Ramos (cell line): ENCODE results near the gene DENND1A.

Source experiments
- in situ Hi-C: fragments of 300-500 bp; cut with MboI; formaldehyde crosslinking; loops from one replicate; pipeline ENCODE4 v1.14.3; 2022; ENCODE audit warnings: low sequenced_read_pairs; ENCODE audit not compliant: unreplicated experiment

DENND1A gene

DNA sequence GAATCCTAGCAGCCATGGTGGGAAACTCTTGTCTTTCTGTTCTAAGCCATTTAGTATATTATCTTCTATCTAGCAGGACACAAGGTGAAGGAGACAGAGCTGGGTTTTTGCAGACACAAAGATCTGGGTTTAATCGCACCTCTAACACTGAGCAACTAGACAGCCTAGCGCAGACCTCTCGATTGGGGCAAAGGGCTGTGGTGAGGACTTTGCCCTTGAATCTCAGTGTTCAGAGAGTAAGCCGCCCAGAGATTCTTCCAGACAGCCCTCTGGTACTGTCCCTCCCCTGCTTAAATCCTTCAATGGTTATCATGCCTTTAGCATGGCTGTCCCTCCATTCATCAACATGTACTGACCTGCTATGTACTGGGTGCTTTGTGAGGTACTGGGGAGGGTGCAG is 445.8 kb downstream of the DENND1A start:
- in situ Hi-C loops, result no loop called here

DNA sequence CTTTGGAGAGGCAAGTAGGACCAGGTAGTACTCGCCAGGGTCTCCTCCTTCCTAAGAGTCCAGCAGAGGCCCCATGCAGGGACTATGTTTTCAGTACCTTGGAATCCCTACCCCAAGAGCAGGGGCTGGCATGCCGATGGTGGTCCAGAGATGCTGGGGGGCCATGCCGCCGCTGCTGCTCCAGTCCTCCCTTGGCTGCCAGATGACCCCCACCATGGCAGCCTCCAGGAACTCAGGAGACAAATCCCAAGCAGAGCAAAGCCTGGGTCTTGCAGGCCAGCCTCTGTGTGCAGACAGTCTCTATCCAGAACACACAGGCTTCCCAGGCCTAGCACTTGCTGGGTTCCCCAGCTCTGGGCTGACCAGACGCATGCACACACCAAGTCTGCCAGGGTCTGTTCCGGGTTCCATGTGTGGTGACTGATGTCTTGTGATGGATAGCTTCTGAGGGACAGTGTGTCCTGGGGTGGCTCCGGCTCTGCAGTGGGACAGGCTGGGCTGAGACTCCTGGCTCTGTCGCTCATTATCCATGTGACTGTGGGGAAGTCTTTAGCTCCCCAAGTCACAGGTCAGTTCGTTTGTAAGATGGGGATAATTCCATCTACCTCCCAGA is 446.6 kb downstream of the DENND1A start:
- in situ Hi-C loops, result no loop called here

DNA sequence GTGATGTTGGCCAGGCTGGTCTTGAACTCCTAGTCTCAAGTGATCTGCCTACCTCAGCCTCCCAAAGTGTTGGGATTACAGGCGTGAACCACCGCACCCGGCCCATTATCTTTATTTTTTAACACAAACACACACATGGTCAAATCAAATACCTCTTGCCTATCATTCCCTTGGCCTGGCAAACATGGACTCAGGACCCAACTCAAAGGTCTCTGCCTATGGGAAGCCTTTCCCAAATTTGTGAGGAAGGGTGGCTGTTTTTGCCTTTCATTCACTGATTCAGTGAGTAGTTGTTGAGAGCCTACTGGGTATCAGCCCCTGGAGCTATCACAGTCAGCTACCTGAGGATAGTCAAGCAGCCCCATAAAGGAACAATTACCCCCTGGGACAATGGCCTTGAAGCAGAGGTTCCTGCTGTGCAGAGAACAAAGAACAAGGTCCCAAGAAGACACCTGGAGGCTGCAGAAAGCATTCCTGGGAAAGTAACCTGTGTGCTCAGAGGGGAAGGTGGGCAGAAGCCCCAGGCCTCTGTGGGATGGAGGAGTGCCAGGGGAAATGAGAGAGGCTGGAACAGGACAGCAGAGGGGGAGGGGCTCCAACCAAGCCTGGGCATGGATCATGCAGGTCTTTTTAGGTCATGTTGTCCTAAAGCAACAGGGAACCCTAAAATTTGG is 447.5 kb downstream of the DENND1A start:
- in situ Hi-C loops, result no loop called here

DNA sequence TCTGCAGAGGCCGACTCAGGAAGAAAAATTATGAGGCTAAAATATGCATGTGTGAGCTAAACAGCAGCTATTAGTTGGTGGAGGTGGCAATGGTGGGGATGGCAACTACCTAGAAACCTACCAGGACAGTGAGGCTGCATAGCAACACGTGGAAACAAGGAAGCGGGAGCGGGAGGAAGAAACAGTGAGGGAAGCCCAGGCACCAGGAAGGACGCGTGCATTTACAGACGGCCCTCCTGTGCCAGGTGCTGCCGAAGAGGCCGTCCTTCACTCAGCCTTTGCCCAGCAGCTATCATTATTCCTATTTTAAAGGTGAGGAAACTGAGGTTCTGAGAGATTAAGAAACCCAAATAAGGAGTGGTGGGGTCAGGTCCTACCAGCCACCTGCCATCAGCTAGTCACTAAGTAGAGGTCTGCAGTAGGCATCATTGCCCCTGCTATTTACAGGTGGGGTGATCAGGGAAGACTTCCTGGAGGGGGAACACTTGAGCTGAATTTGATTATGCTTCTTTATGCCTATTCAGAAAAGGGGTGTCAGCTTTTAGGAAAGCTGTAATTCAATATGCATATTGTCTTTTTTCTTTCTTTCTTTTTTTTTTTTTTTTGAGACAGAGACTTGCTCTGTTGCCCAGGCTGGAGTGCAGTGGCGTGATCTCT is 448.6 kb downstream of the DENND1A start:
- in situ Hi-C loops, result no loop called here

DNA sequence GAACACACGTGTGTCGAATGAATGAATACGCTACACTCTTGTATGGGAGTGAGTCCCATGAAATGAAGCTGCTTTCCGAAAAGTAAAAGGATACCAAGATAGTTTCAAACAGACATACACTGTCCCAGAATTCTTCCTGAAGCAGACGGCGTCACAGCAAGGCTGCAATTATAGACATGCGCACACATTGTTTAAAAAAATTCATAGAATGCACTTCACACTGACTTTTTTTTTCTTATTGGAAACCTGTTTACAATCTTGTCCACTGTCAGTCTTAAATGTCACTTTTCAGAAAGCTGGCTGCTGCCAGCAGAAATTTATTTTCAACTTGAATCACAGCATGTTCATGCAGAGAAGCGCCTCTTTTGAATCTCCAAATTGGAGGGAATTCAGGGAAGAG is 449.1 kb downstream of the DENND1A start:
- in situ Hi-C loops, result no loop called here

DNA sequence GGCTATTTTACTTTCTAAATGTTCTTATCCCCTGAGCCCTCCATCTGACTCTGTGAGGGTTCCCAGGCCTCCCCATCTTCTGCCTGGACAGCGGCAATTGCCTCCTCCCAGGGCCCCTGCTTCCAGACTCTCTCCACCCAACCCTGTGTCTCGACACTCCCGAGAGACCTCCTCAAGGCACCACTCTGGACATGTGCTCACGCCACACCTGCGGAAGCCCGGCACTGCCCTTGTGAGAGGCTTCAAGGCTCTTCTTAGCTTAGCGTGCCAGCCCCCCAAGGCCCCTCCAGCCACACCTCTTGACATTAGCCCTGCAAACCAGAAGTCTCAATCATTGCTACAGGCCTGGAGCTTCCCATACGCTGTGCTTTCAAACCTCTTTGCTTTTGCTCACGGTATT is 449.8 kb downstream of the DENND1A start:
- in situ Hi-C loops, result no loop called here

DNA sequence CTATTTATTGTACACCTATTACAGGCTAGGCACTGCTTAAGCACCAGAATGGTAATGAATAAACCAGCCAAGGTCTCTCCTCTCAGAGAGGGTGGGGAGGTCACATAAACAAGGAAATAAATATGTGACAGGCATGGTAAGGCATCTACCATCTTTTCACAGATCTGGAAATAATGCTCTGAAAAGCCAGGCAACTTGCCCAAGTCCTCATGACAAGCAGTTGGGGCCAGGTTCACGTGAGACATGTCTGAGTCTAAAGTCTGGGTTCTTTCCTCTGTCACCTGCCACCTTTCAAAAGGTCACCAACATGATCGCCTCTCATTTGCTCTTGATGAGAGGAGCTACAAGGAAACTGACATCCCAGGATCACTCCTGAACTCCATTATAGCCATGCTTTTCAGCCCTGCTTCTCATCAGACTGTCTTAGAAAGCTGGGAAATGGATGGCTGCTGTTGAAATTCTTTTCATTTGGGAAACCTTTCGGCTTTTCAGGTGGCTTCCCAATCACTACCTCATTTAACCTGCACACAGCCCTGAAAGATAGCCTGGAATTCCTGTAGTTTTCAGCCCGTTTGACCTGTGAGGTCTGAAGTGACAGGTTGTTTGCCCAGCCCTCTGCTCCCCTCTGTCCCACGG is 450.8 kb downstream of the DENND1A start:
- in situ Hi-C loops, result no loop called here

DNA sequence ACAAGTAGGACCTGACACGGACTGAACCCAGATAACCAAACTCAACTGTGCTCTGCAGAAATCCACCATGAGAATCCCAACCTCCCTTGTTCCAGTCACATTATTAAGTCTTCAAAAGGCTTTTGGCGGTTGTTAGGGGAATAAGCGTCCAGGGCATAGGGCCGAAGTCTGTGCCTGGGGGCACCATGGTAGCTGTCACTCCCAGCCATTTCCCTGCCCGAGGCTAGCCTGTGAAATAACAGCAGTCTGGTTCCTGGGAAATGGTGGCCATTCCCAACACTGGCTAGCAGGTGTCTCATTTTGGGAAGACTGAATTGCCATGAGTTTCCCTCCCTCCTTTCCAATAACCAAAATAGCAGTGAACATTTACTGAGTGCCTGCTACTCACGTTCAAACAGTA is 451.8 kb downstream of the DENND1A start:
- in situ Hi-C loops, result no loop called here

DNA sequence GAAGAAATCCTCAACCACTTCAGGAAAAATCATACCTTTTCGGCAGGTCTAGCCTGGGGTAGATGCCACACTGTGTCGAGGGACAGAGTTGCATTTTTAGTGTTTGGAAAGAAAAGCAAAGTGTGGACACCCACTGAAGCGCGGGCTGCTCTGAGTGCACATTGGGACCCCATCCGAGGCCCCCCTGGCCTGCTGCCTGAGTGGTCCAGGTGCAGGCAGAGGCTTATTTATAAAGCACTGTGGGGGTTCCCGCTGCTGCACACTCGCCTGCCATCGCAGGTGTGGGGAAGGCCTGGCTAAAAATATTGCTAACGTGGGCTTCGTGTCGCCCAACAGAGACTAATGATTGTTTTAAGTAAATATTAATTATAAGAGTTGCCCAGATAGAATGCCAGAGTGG is 454.5 kb downstream of the DENND1A start:
- in situ Hi-C loops, result no loop called here

DNA sequence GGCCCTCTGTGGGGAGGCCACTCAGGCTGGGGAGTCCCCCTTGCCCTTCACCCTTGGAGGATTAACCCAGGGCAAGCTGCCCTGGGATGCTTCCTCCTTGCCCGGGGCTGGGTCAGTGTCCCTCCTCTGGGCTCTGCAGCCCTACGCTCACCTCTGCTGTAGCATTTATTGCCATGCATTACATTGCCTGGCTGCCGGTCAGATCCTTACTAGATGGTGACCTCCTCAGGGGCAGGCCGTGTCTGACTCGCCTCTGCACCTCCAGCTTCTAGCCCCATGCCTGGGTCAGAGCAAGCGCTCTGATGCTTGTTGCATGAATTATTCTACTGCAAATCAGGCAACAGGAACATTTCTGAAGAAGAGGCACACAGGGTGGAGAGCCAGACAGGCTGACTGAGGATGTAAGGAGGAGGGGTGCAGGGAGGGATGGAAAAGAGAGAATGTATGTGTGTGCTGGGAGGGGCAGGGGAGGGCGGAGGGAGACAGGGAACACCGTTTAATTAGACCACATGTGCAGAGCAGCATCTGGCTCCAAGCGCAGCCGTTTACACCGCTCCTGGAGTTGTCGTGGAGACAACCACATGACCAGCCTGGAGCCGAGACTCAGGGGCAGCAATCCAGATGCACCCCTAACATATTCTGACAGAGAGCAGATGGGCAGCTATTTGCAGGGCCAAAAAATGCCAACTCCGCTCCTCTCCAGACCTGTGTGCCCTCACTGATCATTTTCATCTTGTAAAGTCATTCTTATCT is 456.9 kb downstream of the DENND1A start:
- in situ Hi-C loops, result no loop called here

DNA sequence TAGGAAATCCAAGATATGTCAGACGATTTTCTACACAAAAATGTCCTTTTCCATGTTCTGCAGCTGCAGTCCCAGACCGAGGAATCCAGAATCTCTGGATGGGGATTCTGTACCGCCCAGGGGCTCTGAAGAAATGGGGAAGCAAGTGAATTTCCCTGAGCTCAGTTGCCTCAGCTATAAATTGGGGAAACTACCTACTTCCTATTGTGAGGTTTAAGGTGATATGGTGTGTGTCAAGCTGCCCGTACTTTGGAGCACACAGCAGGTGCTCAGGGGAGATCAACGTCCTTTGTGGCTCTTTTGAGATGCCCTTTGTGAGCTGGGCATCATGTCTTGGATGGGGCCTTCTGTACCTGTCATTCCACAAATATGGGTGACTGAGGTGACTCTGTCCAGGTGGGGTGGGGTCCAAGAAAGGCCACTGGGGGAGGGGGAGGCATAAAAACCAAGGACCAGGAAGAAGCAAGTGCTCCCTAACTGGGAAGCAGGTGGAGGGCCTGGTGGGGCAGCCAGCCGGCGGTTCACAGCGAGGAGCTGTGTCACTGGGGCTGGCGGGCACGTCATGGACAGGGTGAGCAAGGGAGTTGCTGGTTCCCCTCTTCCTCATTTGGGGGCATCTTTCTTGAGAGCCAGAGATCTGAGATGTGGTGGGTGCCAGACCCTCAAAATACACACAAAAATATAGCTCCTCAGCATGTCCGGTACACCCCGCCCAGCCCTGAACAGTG is 457.9 kb downstream of the DENND1A start:
- in situ Hi-C loops, result no loop called here

DNA sequence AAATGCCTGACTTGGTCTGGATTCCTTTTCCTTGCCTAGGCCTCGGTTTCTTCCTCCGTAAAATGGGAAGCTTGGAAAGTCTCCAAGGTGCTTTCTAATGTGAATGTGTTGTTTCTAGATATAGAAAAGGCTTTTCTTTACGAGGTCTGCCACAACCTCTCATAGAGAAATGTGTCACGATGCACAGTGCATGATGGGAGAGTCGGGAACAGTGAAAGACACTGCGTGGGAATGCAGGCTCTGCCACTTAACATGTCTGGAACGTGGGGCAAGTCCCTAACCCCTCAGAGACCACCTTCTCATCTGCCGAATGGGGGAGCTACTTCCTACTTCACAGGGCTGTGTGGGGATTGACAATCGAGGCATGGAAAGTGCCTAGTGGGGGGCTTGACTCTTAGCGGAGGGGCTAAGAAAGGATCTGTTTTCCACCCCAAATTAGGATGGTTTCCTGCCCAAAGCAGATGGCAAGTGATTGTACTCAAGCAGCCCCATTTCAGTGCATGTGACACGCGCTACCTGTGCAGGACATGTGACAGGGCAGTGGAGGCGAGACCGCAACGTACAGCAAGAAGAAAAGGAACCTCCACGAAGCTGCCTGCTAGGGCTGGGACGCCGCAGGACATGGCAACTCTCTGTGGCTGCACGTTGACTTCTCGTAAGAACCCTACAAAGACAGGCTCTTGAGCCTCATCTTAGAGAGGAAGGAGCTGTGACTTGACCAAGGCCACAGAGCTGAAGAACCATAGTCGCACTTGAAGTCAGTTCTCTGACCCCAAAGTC is 458.7 kb downstream of the DENND1A start:
- in situ Hi-C loops, result no loop called here

DNA sequence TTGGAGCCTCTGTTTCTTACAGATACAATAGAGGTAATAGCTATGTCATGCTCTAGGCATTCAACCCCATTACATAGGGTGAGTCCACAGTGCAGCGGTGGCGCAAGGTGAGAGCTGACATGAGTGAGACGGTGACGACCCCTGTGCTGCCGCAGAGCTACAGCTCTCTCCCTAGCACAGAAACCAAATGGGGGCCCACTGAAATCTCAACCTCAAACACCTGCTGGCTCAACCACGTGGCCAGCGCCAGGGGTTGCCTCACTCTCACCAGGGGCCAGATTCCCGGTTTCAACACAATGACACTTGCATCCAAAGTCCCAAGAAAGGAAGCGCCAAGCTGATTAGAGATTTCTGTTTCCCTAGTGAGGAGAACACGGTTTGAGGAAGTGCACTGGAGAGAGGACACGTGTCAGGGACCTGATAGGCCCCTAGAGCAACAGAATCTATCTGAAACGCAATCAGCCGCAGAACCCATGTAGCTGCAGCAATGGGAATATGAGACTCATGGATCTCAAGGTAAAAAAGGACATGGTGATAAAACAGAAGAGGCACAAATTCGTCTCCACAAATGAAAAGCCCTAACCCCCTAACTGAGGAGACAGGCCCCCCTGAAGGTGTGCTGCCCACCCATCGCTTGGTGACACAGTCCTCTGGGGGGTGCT is 459.7 kb downstream of the DENND1A start:
- in situ Hi-C loops, result no loop called here

DNA sequence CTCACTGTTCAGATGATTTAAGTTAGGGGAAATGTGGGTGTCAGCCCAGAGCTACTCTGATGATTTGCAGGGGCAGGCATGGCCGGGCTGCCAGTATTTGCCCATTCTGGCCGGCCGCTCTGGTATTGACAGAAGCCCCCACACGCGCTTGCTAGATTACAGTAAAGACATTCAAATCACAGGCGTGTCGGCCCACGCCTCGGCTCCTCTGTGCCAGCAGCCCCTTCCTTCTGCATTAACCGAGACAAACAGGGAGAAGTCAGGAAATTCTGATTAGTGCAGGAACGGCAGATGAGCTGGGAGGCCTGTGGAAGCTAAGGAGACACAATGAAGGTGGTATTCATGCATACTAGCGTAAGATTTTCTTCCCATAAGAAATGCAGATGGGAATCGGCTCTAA is 460.6 kb downstream of the DENND1A start:
- in situ Hi-C loops, result no loop called here

DNA sequence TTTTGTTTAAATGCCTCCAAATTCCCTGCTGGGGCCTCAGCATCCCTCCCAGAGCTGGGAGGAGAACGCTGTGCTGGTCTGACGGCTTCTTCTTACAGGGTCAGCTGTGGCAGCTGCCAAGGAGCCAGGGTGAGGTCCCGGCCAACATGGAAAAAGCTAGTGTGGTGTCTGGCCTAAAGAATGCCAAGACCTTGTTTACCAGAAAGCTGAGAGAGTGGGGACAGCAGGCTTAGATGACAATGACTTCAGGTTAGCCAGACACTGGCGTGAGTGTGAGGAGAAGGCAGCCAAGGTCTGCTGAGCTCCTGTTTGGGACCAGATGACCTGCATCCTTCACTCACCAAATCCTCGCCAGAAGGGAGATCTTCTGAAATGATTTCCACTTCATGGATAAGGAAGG is 461.4 kb downstream of the DENND1A start:
- in situ Hi-C loops, result no loop called here

DNA sequence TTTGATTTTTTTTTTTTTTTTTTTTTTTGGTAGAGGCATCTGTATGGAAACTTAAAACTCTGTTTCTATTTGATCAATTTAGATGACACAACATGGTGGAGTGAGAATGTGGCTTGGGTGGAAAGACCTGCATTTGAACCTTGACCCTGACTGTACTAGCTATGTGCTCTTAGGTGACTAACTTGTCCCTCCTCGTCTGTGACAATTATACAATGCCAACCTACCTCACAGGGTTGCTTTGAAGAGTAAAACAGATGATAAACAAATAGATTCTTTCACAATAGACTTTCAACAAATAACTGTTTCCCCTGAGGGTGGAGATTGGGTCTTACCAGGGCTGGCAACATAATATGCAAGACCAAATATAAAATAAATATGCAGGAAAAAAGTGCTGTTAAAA is 464.6 kb downstream of the DENND1A start:
- in situ Hi-C loops, result no loop called here

DNA sequence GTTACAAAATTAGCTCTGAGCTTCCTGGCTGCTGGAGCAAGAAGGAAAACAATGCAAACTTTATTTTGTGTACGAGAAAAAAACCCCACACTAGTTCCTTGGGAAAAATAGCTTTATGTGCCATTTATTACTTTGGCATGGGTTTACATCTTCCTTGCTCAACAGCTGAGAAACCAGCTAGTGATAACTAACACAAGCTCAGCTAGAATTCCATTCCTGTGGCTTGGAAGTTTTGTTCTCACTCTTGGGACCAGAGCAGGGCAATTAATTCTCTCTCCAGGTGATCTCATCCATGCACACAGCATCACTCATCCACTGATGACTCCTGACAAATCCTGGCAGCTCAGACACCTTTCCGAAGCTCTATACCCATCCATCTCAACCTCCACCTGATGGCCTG is 469.8 kb downstream of the DENND1A start:
- in situ Hi-C loops, result no loop called here

DNA sequence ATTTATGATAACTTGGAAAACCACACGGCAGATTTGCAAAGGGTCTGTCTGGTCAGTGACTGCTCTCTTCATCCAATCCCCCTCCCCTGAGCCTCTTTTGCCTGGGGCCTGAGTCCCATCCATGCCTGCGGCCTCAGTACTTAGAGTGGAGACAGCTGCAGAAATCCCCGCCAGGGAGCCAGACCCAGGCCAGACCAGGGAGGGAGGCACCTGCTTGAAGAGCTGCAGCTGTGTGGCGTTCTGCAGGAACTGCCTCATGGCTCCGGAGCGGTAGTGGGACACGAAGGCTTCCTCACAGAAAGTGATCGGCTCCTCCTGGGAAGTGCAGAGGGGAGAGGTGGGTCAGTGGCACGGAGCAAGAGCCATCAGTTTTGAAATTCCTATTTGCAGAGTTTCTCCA is 472.3 kb downstream of the DENND1A start:
- in situ Hi-C loops, result no loop called here

DNA sequence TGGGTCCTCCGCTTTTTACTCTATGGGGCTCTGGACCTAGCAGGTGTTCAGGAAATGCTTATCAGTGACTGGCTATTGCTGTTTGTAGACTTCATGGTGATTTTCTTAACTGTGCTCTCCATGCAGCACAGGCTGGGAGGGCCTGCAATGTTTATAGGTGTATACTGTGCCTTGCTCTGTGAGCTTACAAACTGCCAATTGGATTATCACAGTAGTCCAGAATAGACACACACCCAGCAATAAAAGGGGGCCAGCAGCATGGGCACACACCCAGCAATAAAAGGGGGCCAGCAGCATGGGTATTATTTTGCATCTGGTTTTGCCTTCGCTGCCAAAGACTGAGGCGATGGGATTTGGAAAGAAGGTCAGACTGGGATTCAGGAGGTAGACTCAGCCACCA is 473.9 kb downstream of the DENND1A start:
- in situ Hi-C loops, result no loop called here
